Breast epithelium (tissue), 3 donors: Measurements from ENCODE around the gene HPS6.

Experiments
- CTCF ChIP-seq, 3 donors: fragments of 450-650 bp; IDR thresholded peaks; one replicate each; pipeline ENCODE4 v1.5.1; 2016 to 2017; ENCODE audit warnings: antibody characterized with exemption in 3 of 3, mild to moderate bottlenecking in 3 of 3, moderate library complexity in 3 of 3
- POLR2A ChIP-seq: fragments of 450-650 bp; IDR thresholded peaks from one replicate; pipeline ENCODE4 v1.6.1; 2016; ENCODE audit warnings: antibody characterized with exemption, mild to moderate bottlenecking, moderate library complexity

- TF ChIP-seq POLR2A (no peak), CTCF (IDR thresholded peaks at IDR 0.05) (no peak)
These were observed 36.0 kb downstream of the HPS6 start for GRCh38 chr10:102101152-102101551.
